GM12878 (cell line): Measurements from ENCODE around the gene ABHD12B. TPM values are rescaled to one million over a fixed set of nuclear protein-coding genes. Genes with fewer than 3 reads are reported as not detected.

ENCODE experiments used
- ATAC-seq: fragments of 200-7000 bp; cut with Tn5 transposase; 3 replicates; pipeline ENCODE4 v1.9.1; 2020; ENCODE audit warnings: mild to moderate bottlenecking, moderate library complexity
- BruUV-seq: library from RNA; stranded (reverse); fragments of 400-500 nt; replicated peaks from 2 replicates; lab custom pipeline; 2021; lab: Mats Ljungman, UMichigan
- CTCF ChIA-PET: fragments of 300-600 bp; sonication (Branson Sonifier 250); formaldehyde crosslinking; extraction: SDS; loops from one replicate; lab custom pipeline; 2021; ENCODE audit warnings: inconsistent platforms; lab: Yijun Ruan, JAX
- POLR2A ChIA-PET: fragments of 350-600 bp; formaldehyde crosslinking; extraction: SDS; loops from one replicate; lab custom pipeline; 2021; ENCODE audit warnings: inconsistent platforms; lab: Charles Lee
- RAD21 ChIA-PET: fragments of 300-600 bp; sonication (Branson Sonifier 250); formaldehyde crosslinking; loops from one replicate; lab custom pipeline; 2023; ENCODE audit warnings: antibody characterized with exemption; ENCODE audit not compliant: unreplicated experiment; lab: Charles Lee
- SMC1A ChIA-PET: fragments of 300-600 bp; sonication (Branson Sonifier 250); formaldehyde crosslinking; loops from one replicate; lab custom pipeline; 2023; ENCODE audit not compliant: unreplicated experiment, uncharacterized antibody; lab: Charles Lee
- DNase-seq: peaks from one replicate; pipeline ENCODE4 v3.0.0-alpha.2; 2011; ENCODE audit warnings: low read depth, low spot score
- FAIRE-seq: peaks from 3 replicates; lab custom pipeline; 2011; peaks lifted over from hg19 to GRCh38; lab: Jason Lieb, UNC
- H2AFZ ChIP-seq: 2 replicates; pipeline ENCODE4 v1.6.0; 2011; ENCODE audit warnings: low read depth, low read length, control low read depth; ENCODE audit not compliant: control insufficient read depth
- H3K27ac ChIP-seq: 2 replicates; pipeline ENCODE4 v1.5.1; 2011; ENCODE audit warnings: control low read depth; ENCODE audit not compliant: control insufficient read depth, insufficient read depth
- H3K27me3 ChIP-seq, 2 experiments: replicated peaks in 1 of 2; 2 replicates each; pipeline versions ENCODE4 v1.6.0 to v1.6.1; 2011; ENCODE audit warnings: low read length in 1 of 2; ENCODE audit not compliant: control insufficient read depth in 2 of 2, insufficient read depth in 2 of 2
- H3K36me3 ChIP-seq, 2 experiments: 2 replicates each; pipeline ENCODE4 v1.5.1; 2011; ENCODE audit warnings: low read length in 1 of 2; ENCODE audit not compliant: control insufficient read depth in 2 of 2, insufficient read depth in 2 of 2
- H3K4me1 ChIP-seq: 2 replicates; pipeline ENCODE4 v1.6.1; 2011; ENCODE audit warnings: mild to moderate bottlenecking, low read length, moderate library complexity, mixed read lengths; ENCODE audit not compliant: control insufficient read depth, insufficient read depth
- H3K4me2 ChIP-seq: 2 replicates; pipeline ENCODE4 v1.6.0; 2011; ENCODE audit warnings: control low read depth; ENCODE audit not compliant: control insufficient read depth, insufficient read depth
- H3K4me3 ChIP-seq: fragments of 200-600 bp; sonication (generic); 2 replicates; pipeline ENCODE4 v1.5.1; 2016
- H3K79me2 ChIP-seq: 2 replicates; pipeline ENCODE4 v1.6.0; 2011; ENCODE audit warnings: low read length; ENCODE audit not compliant: control insufficient read depth, insufficient read depth
- H3K9ac ChIP-seq: 2 replicates; pipeline ENCODE4 v1.8.0; 2011; ENCODE audit warnings: low read length, control low read depth, mixed read lengths; ENCODE audit not compliant: control insufficient read depth, insufficient read depth
- H3K9me3 ChIP-seq: replicated peaks from 3 replicates; pipeline ENCODE4 v1.5.1; 2011; ENCODE audit warnings: mild to moderate bottlenecking, low read length; ENCODE audit not compliant: control insufficient read depth, insufficient read depth
- H4K20me1 ChIP-seq: 2 replicates; pipeline ENCODE4 v1.6.0; 2011; ENCODE audit not compliant: control insufficient read depth, insufficient read depth
- CHD1 ChIP-seq: IDR thresholded peaks from 2 replicates; pipeline ENCODE4 v1.6.1; 2012; ENCODE audit warnings: low read depth, low read length, improper control_type of control experiment
- CUX1 ChIP-seq: IDR thresholded peaks from 2 replicates; pipeline ENCODE4 v1.6.1; 2012; ENCODE audit warnings: improper control_type of control experiment, low read depth, low read length; ENCODE audit not compliant: insufficient replicate concordance
- ETV6 ChIP-seq, 2 experiments: fragments of 450-650 bp in 1 of 2; IDR thresholded peaks in 1 of 2; conservative IDR thresholded peaks in 1 of 2; 2 replicates each; pipeline ENCODE4 v1.6.1; 2014; ENCODE audit warnings: antibody characterized with exemption in 1 of 2, borderline replicate concordance in 1 of 2, low read depth in 1 of 2, mild to moderate bottlenecking in 1 of 2, moderate library complexity in 1 of 2
- MAX ChIP-seq: IDR thresholded peaks from 2 replicates; pipeline ENCODE4 v1.6.1; 2012; ENCODE audit warnings: low read depth, low read length, improper control_type of control experiment
- NFXL1 ChIP-seq: fragments of 450-650 bp; IDR thresholded peaks from 2 replicates; pipeline ENCODE4 v1.6.1; 2017; ENCODE audit warnings: antibody characterized with exemption, mild to moderate bottlenecking, borderline replicate concordance
- NRF1 ChIP-seq: conservative IDR thresholded peaks from 2 replicates; pipeline ENCODE4 v1.6.1; 2011; ENCODE audit warnings: mild to moderate bottlenecking, low read depth, low read length, improper control_type of control experiment
- SP1 ChIP-seq: IDR thresholded peaks from one replicate; pipeline ENCODE4 v1.6.1; 2011; ENCODE audit warnings: low read depth, low read length
- TCF7 ChIP-seq: IDR thresholded peaks from 2 replicates; pipeline ENCODE4 v1.6.1; 2014; ENCODE audit warnings: antibody characterized with exemption, borderline replicate concordance
- ZBTB4 ChIP-seq: fragments of 450-650 bp; formaldehyde crosslinking; IDR thresholded peaks from 2 replicates; pipeline ENCODE4 v1.4.0; 2022; ENCODE audit warnings: mild to moderate bottlenecking, moderate library complexity
- ZNF592 ChIP-seq: fragments of 450-650 bp; IDR thresholded peaks from 2 replicates; pipeline ENCODE4 v1.6.1; 2017; ENCODE audit warnings: mild to moderate bottlenecking, moderate library complexity
- WGBS: methylation state at CpG from one replicate; pipeline ENCODE4 v1.1.6; 2016; ENCODE audit warnings: low lambda C conversion rate; ENCODE audit not compliant: insufficient replicate concordance, insufficient coverage; ENCODE audit errors: missing lambda C conversion rate; 5-methylcytosine and 5-hydroxymethylcytosine counted together
- in situ Hi-C: fragments of 300-500 bp; cut with MboI; formaldehyde crosslinking; loops from 9 replicates; pipeline ENCODE4 v1.14.3; 2018; ENCODE audit warnings: mixed read lengths
- intact Hi-C: fragments of 100-400 bp; cut with micrococcal nuclease; formaldehyde crosslinking; loops from one replicate; pipeline ENCODE4 v1.14.2; 2022; ENCODE audit not compliant: unreplicated experiment
- polyA plus RNA-seq, 11 experiments: library from polyadenylated mRNA; depleted of rRNA in 4 of 11; unstranded in 6 of 11; stranded (reverse) in 5 of 11; fragments of >200 nt; fragmentation: Nextera tagmentation in 4 of 11; fragmentation: Illumina TruSeq in 1 of 11; extraction: Ambion mirVana in 4 of 11; extraction: Trizol in 1 of 11; gene quantifications; 1 replicate in 1 of 11; 2 replicates in 10 of 11; pipeline versions ENCODE4 v1.2.1 to v1.2.3, GENCODE V29; 2011 to 2016; ENCODE audit warnings: inconsistent platforms in 2 of 11, missing spikeins in 2 of 11, low read depth in 1 of 11
- total RNA-seq, 4 experiments: library from RNA; depleted of rRNA in 3 of 4; stranded (reverse); fragments of >200 nt in 3 of 4; fragmentation: Illumina TruSeq in 1 of 4; extraction: Trizol in 1 of 4; gene quantifications; 2 replicates each; pipeline versions ENCODE4 v1.2.1 to v1.2.3, GENCODE V29; 2013 to 2021

Gene ABHD12B
- total and polyA plus RNA-seq, 10 of the 15 experiments (the other 5 are each of a cell fraction or from before 2014, with no cell fraction given), result not detected

GRCh38 chr14:50854521-50854920, 17.3 kb upstream of the ABHD12B start:
- no TSS peak for BruUV-seq
- no peak overlapping the region for H3K4me2 ChIP-seq
- SMC1A ChIA-PET, result interaction anchor here (0.8 to 11.9 kb wide), 3 partner anchors 26 to 77 kb away, joined by 3 to 233 read pairs (median 4); no protein-coding TSS in a partner anchor
- ATAC-seq (no peak), FAIRE-seq (no peak), DNase-seq (no peak)
- no peaks in the 10 kb centered on the region for H3K36me3 ChIP-seq
- peaks cover 4% of the 10 kb centered on the region for H3K4me1 ChIP-seq
- no peaks in the 10 kb centered on the region for H4K20me1 ChIP-seq
- H3K9me3 ChIP-seq, result no peaks in the 10 kb centered on the region
- RAD21 ChIA-PET, result interaction anchor here (0.7 kb wide), 1 partner anchor 27 kb away, joined by 3 read pairs; no protein-coding TSS in a partner anchor
- H3K79me2 ChIP-seq, result no peaks in the 10 kb centered on the region
- H3K27ac ChIP-seq, result no peak overlapping the region
- no peak overlapping the region for H3K4me3 ChIP-seq
- WGBS, result 41% methylated on average over 5 of the region's 5 CpGs
- no peak overlapping the region for H3K9ac ChIP-seq
- H3K27me3 ChIP-seq, result no peaks in the 10 kb centered on the region
- no peak overlapping the region for H2AFZ ChIP-seq
- intact Hi-C loops (no loop called here), in situ Hi-C loops (loop anchor here (25.0 kb wide), 1 partner anchor 242 kb away; no protein-coding TSS in a partner anchor)
- CTCF ChIA-PET, result interaction anchor here (7.4 to 12.4 kb wide), 2 partner anchors 25 to 65 kb away, joined by 98 to 237 read pairs; partner anchors contain the start of gene NIN
- POLR2A ChIA-PET, result interaction anchor here (0.9 kb wide), 1 partner anchor 27 kb away, joined by 3 read pairs; no protein-coding TSS in a partner anchor
- TF ChIP-seq ETV6 (conservative IDR thresholded peaks at IDR 0.05 in 1 of 2, IDR thresholded peaks at IDR 0.05 in 1 of 2; ENCODE audit: borderline replicate concordance in 1 of 2, low read depth in 1 of 2) (no peak), CUX1 (no peak), TCF7 (no peak), NFXL1 (no peak), SP1 (no peak), NRF1 (no peak), ZNF592 (no peak), CHD1 (no peak), ZBTB4 (CRISPR knock-in tag) (no peak), MAX (no peak)
